SK-N-SH treated with all-trans-retinoic acid at 6 μM for 48 hours (cell line): ENCODE data around the gene CACNB2.

Experiments
- BACH2 ChIP-seq: fragments of 250-450 bp; sonication (Bioruptor Pico); IDR thresholded peaks from 2 replicates; pipeline ENCODE4 v1.9.0; 2021; ENCODE audit warnings: mild to moderate bottlenecking, borderline replicate concordance
- ESRRG ChIP-seq: fragments of 250-450 bp; sonication (Bioruptor Pico); IDR thresholded peaks from 2 replicates; pipeline ENCODE4 v1.6.1; 2021; ENCODE audit warnings: mild to moderate bottlenecking
- ISL1 ChIP-seq: fragments of 250-450 bp; sonication (Bioruptor Pico); IDR thresholded peaks from 2 replicates; pipeline ENCODE4 v2.1.2; 2022; ENCODE audit warnings: mild to moderate bottlenecking, moderate library complexity
- OSR1 ChIP-seq: fragments of 250-450 bp; sonication (Bioruptor Pico); IDR thresholded peaks from 2 replicates; pipeline ENCODE4 v1.8.0; 2022; ENCODE audit warnings: moderate library complexity, mild to moderate bottlenecking, inconsistent platforms
- PPARA ChIP-seq: fragments of 250-450 bp; sonication (Bioruptor Pico); IDR thresholded peaks from 2 replicates; pipeline ENCODE4 v1.5.0; 2020; ENCODE audit warnings: mild to moderate bottlenecking, borderline replicate concordance
- RARB ChIP-seq: fragments of 250-450 bp; sonication (Bioruptor Pico); IDR thresholded peaks from 2 replicates; pipeline ENCODE4 v1.8.0; 2021; ENCODE audit warnings: mild to moderate bottlenecking, moderate library complexity
- TOX ChIP-seq: fragments of 250-450 bp; sonication (Bioruptor Pico); IDR thresholded peaks from 2 replicates; pipeline ENCODE4 v1.8.0; 2021; ENCODE audit warnings: mild to moderate bottlenecking, moderate library complexity, borderline replicate concordance
- ZC3H10 ChIP-seq: fragments of 250-450 bp; sonication (Bioruptor Pico); IDR thresholded peaks from 2 replicates; pipeline ENCODE4 v1.5.1; 2021; ENCODE audit warnings: mild to moderate bottlenecking, moderate library complexity
- ZFP30 ChIP-seq: fragments of 450-650 bp; formaldehyde crosslinking; IDR thresholded peaks from 2 replicates; pipeline ENCODE4 v1.5.0; 2022; ENCODE audit warnings: mild to moderate bottlenecking, moderate library complexity
- ZNF70 ChIP-seq: fragments of 450-650 bp; formaldehyde crosslinking; IDR thresholded peaks from 2 replicates; pipeline ENCODE4 v1.5.0; 2020; ENCODE audit warnings: mild to moderate bottlenecking, moderate library complexity
- TF ChIP-seq, protein P1 (sequence below): fragments of 250-450 bp; sonication (Bioruptor Pico); IDR thresholded peaks from 2 replicates; pipeline ENCODE4 v1.5.1; 2020; ENCODE audit warnings: low read depth, mild to moderate bottlenecking, moderate library complexity
- TF ChIP-seq, protein P2 (sequence below): fragments of 250-450 bp; sonication (Bioruptor Pico); IDR thresholded peaks from 2 replicates; pipeline ENCODE4 v1.8.0; 2020; ENCODE audit warnings: mild to moderate bottlenecking, moderate library complexity, borderline replicate concordance
- TF ChIP-seq, protein P3 (sequence below): fragments of 250-450 bp; sonication (Bioruptor Pico); IDR thresholded peaks from 2 replicates; pipeline ENCODE4 v1.5.0; 2020; ENCODE audit warnings: mild to moderate bottlenecking, moderate library complexity
- TF ChIP-seq, protein P4 (sequence below): fragments of 250-450 bp; sonication (Bioruptor Pico); IDR thresholded peaks from 2 replicates; pipeline ENCODE4 v1.8.0; 2021; ENCODE audit warnings: low read depth, mild to moderate bottlenecking, moderate library complexity, borderline replicate concordance

DNA sequence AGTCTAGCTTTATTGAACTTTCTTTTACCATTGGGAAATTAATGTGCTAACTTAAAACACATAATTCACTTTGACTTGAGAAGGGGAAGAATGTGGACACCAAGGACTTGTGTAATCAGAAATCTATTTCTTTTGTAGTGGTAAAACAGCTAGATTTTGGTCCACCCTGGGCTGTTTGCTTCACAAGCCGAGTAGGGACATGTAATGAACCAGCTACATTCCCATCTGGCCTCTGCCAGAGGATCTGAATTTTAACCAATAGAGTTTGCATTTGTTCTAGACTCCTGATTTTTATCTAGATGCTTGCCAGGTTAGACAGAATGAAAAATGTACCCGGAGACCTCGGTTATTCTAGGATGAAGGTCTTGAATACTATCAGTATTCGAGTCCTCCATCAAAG is 1.9 kb downstream of the CACNB2 start:
- TF ChIP-seq ZFP30 (CRISPR knock-in tag) = no peak
- TF ChIP-seq, protein P1, sequence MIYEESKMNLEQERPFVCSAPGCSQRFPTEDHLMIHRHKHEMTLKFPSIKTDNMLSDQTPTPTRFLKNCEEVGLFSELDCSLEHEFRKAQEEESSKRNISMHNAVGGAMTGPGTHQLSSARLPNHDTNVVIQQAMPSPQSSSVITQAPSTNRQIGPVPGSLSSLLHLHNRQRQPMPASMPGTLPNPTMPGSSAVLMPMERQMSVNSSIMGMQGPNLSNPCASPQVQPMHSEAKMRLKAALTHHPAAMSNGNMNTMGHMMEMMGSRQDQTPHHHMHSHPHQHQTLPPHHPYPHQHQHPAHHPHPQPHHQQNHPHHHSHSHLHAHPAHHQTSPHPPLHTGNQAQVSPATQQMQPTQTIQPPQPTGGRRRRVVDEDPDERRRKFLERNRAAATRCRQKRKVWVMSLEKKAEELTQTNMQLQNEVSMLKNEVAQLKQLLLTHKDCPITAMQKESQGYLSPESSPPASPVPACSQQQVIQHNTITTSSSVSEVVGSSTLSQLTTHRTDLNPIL = no peak
- no peak for TF ChIP-seq TOX (CRISPR knock-in tag)
- TF ChIP-seq, protein P2, sequence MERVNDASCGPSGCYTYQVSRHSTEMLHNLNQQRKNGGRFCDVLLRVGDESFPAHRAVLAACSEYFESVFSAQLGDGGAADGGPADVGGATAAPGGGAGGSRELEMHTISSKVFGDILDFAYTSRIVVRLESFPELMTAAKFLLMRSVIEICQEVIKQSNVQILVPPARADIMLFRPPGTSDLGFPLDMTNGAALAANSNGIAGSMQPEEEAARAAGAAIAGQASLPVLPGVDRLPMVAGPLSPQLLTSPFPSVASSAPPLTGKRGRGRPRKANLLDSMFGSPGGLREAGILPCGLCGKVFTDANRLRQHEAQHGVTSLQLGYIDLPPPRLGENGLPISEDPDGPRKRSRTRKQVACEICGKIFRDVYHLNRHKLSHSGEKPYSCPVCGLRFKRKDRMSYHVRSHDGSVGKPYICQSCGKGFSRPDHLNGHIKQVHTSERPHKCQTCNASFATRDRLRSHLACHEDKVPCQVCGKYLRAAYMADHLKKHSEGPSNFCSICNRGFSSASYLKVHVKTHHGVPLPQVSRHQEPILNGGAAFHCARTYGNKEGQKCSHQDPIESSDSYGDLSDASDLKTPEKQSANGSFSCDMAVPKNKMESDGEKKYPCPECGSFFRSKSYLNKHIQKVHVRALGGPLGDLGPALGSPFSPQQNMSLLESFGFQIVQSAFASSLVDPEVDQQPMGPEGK (CRISPR knock-in tag) = no peak
- TF ChIP-seq PPARA (CRISPR knock-in tag) = no peak
- no peak for TF ChIP-seq BACH2
- TF ChIP-seq ISL1 (CRISPR knock-in tag) = no peak
- no peak for TF ChIP-seq RARB (CRISPR knock-in tag)
- TF ChIP-seq, protein P3, sequence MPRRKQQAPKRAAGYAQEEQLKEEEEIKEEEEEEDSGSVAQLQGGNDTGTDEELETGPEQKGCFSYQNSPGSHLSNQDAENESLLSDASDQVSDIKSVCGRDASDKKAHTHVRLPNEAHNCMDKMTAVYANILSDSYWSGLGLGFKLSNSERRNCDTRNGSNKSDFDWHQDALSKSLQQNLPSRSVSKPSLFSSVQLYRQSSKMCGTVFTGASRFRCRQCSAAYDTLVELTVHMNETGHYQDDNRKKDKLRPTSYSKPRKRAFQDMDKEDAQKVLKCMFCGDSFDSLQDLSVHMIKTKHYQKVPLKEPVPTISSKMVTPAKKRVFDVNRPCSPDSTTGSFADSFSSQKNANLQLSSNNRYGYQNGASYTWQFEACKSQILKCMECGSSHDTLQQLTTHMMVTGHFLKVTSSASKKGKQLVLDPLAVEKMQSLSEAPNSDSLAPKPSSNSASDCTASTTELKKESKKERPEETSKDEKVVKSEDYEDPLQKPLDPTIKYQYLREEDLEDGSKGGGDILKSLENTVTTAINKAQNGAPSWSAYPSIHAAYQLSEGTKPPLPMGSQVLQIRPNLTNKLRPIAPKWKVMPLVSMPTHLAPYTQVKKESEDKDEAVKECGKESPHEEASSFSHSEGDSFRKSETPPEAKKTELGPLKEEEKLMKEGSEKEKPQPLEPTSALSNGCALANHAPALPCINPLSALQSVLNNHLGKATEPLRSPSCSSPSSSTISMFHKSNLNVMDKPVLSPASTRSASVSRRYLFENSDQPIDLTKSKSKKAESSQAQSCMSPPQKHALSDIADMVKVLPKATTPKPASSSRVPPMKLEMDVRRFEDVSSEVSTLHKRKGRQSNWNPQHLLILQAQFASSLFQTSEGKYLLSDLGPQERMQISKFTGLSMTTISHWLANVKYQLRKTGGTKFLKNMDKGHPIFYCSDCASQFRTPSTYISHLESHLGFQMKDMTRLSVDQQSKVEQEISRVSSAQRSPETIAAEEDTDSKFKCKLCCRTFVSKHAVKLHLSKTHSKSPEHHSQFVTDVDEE (CRISPR knock-in tag) = no peak
- TF ChIP-seq ZC3H10 (CRISPR knock-in tag) = no peak
- no peak for TF ChIP-seq OSR1 (CRISPR knock-in tag)
- no peak for TF ChIP-seq ZNF70 (CRISPR knock-in tag)
- TF ChIP-seq, protein P4, sequence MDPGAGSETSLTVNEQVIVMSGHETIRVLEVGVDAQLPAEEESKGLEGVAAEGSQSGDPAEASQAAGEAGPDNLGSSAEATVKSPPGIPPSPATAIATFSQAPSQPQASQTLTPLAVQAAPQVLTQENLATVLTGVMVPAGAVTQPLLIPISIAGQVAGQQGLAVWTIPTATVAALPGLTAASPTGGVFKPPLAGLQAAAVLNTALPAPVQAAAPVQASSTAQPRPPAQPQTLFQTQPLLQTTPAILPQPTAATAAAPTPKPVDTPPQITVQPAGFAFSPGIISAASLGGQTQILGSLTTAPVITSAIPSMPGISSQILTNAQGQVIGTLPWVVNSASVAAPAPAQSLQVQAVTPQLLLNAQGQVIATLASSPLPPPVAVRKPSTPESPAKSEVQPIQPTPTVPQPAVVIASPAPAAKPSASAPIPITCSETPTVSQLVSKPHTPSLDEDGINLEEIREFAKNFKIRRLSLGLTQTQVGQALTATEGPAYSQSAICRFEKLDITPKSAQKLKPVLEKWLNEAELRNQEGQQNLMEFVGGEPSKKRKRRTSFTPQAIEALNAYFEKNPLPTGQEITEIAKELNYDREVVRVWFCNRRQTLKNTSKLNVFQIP (CRISPR knock-in tag) = no peak
- TF ChIP-seq ESRRG (CRISPR knock-in tag) = no peak
